SK-N-SH (cell line): ENCODE data around the gene GNAT3.

Experiments used
- EZH2phosphoT487 ChIP-seq: fragments of 200-600 bp; sonication (generic); IDR thresholded peaks from 2 replicates; pipeline ENCODE4 v1.6.1; 2017; ENCODE audit warnings: low read depth, mixed run types, mild to moderate bottlenecking, antibody characterized with exemption, moderate library complexity, borderline replicate concordance
- FOXM1 ChIP-seq: IDR thresholded peaks from 2 replicates; pipeline ENCODE4 v1.4.0; 2012; ENCODE audit warnings: low read depth, mild to moderate bottlenecking
- NRF1 ChIP-seq: IDR thresholded peaks from 2 replicates; pipeline ENCODE4 v1.6.1; 2012; ENCODE audit warnings: low read depth, mild to moderate bottlenecking, low read length
- RAD21 ChIP-seq: IDR thresholded peaks from 2 replicates; pipeline ENCODE4 v1.6.1; 2012; ENCODE audit warnings: mild to moderate bottlenecking, low read length
- TCF12 ChIP-seq: IDR thresholded peaks from 2 replicates; pipeline ENCODE4 v1.4.0; 2012
- TEAD4 ChIP-seq: IDR thresholded peaks from 2 replicates; pipeline ENCODE4 v1.4.0; 2012; ENCODE audit warnings: mild to moderate bottlenecking, borderline replicate concordance; ENCODE audit not compliant: insufficient read depth
- TF ChIP-seq, protein P1 (sequence below): fragments of 200-600 bp; sonication (generic); IDR thresholded peaks from 2 replicates; pipeline ENCODE4 v1.6.1; 2017; ENCODE audit warnings: antibody characterized with exemption, mild to moderate bottlenecking, moderate library complexity
- TF ChIP-seq, protein P2 (sequence below): IDR thresholded peaks from 2 replicates; pipeline ENCODE4 v1.4.0; 2012; ENCODE audit warnings: low read depth, borderline replicate concordance

DNA sequence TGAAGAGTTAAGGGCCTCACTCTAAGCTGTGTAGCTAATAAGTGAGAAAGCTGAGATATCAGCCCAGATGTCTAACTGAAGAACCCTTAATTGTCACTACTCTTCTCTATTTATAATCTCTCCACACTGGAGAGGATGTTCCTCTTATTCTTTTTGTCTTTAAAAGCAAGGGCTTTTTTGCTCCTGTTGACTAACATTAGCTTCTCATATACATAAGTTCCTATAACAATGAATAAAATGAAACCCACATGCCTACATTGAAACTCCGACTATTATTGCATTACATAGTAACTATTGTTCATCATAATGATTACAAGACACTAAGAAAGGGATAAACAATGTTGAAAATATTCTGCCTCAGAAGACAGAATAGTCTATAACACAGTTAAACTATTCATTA, 67.1 kb downstream of the GNAT3 start:
- TF ChIP-seq TCF12 (no peak), FOXM1 (no peak), EZH2phosphoT487 (no peak), RAD21 (no peak), TEAD4 (no peak), NRF1 (no peak)
- TF ChIP-seq, protein P1, sequence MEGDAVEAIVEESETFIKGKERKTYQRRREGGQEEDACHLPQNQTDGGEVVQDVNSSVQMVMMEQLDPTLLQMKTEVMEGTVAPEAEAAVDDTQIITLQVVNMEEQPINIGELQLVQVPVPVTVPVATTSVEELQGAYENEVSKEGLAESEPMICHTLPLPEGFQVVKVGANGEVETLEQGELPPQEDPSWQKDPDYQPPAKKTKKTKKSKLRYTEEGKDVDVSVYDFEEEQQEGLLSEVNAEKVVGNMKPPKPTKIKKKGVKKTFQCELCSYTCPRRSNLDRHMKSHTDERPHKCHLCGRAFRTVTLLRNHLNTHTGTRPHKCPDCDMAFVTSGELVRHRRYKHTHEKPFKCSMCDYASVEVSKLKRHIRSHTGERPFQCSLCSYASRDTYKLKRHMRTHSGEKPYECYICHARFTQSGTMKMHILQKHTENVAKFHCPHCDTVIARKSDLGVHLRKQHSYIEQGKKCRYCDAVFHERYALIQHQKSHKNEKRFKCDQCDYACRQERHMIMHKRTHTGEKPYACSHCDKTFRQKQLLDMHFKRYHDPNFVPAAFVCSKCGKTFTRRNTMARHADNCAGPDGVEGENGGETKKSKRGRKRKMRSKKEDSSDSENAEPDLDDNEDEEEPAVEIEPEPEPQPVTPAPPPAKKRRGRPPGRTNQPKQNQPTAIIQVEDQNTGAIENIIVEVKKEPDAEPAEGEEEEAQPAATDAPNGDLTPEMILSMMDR, result no peak
- TF ChIP-seq, protein P2, sequence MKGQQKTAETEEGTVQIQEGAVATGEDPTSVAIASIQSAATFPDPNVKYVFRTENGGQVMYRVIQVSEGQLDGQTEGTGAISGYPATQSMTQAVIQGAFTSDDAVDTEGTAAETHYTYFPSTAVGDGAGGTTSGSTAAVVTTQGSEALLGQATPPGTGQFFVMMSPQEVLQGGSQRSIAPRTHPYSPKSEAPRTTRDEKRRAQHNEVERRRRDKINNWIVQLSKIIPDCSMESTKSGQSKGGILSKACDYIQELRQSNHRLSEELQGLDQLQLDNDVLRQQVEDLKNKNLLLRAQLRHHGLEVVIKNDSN, result no peak
